MM.1S (cell line): ENCODE measurements around the gene CASZ1.

Experiments used
- EZH2phosphoT487 ChIP-seq: fragments of 300-600 bp; sonication (generic); IDR thresholded peaks from 2 replicates; pipeline ENCODE4 v1.6.1; 2018; ENCODE audit warnings: antibody characterized with exemption, low read length
- TF ChIP-seq, protein P1 (sequence below): fragments of 300-600 bp; sonication (generic); IDR thresholded peaks from 2 replicates; pipeline ENCODE4 v1.5.1; 2016; ENCODE audit warnings: antibody characterized with exemption, low read length, mixed read lengths

GRCh38 chr1:10765304-10765703, 31.1 kb downstream of the CASZ1 start:
- TF ChIP-seq, protein P1, sequence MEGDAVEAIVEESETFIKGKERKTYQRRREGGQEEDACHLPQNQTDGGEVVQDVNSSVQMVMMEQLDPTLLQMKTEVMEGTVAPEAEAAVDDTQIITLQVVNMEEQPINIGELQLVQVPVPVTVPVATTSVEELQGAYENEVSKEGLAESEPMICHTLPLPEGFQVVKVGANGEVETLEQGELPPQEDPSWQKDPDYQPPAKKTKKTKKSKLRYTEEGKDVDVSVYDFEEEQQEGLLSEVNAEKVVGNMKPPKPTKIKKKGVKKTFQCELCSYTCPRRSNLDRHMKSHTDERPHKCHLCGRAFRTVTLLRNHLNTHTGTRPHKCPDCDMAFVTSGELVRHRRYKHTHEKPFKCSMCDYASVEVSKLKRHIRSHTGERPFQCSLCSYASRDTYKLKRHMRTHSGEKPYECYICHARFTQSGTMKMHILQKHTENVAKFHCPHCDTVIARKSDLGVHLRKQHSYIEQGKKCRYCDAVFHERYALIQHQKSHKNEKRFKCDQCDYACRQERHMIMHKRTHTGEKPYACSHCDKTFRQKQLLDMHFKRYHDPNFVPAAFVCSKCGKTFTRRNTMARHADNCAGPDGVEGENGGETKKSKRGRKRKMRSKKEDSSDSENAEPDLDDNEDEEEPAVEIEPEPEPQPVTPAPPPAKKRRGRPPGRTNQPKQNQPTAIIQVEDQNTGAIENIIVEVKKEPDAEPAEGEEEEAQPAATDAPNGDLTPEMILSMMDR: no peak
- no peak for TF ChIP-seq EZH2phosphoT487
